HCT116 (cell line): Measurements from ENCODE around the gene SYNPO2L.

Source experiments
- CEBPB ChIP-seq: IDR thresholded peaks from 2 replicates; pipeline ENCODE4 v1.6.1; 2012; ENCODE audit warnings: low read depth
- CTCF ChIP-seq, 3 experiments: fragments of 200-600 bp in 1 of 3; sonication (generic) in 1 of 3; IDR thresholded peaks in 2 of 3; conservative IDR thresholded peaks in 1 of 3; 2 replicates each; pipeline ENCODE4 v1.5.1; 2012 to 2017; ENCODE audit warnings: low read depth in 2 of 3, low read length in 2 of 3, antibody characterized with exemption in 1 of 3, borderline replicate concordance in 1 of 3, control low read depth in 1 of 3, mild to moderate bottlenecking in 1 of 3, mixed read lengths in 1 of 3, mixed run types in 1 of 3, moderate library complexity in 1 of 3; ENCODE audit not compliant: insufficient read depth in 1 of 3
- EZH2 ChIP-seq: fragments of 200-600 bp; sonication (generic); IDR thresholded peaks from 2 replicates; pipeline ENCODE4 v1.6.1; 2017; ENCODE audit warnings: antibody characterized with exemption, mixed run types
- JUND ChIP-seq: IDR thresholded peaks from 2 replicates; pipeline ENCODE4 v1.6.1; 2012
- MAX ChIP-seq: IDR thresholded peaks from 2 replicates; pipeline ENCODE4 v1.6.1; 2012
- POLR2A ChIP-seq: IDR thresholded peaks from 2 replicates; pipeline ENCODE4 v1.7.0; 2011; ENCODE audit warnings: borderline replicate concordance; ENCODE audit not compliant: insufficient read depth, insufficient read length; ENCODE audit errors: extremely low read depth
- POLR2AphosphoS5 ChIP-seq: IDR thresholded peaks from 2 replicates; pipeline ENCODE4 v1.6.1; 2011; ENCODE audit warnings: mild to moderate bottlenecking, low read depth, low read length, moderate library complexity
- RAD21 ChIP-seq: IDR thresholded peaks from 2 replicates; pipeline ENCODE4 v1.6.1; 2012; ENCODE audit warnings: low read depth, mild to moderate bottlenecking
- REST ChIP-seq: IDR thresholded peaks from 2 replicates; pipeline ENCODE4 v1.6.1; 2012; ENCODE audit warnings: low read depth
- SP1 ChIP-seq: IDR thresholded peaks from 2 replicates; pipeline ENCODE4 v1.6.1; 2012; ENCODE audit warnings: low read depth

GRCh38 chr10:73623056-73623455 lies 32.8 kb downstream of the SYNPO2L start:
- TF ChIP-seq POLR2A (no peak), JUND (no peak), CTCF (IDR thresholded peaks at IDR 0.05 in 2 of 3, conservative IDR thresholded peaks at IDR 0.05 in 1 of 3; ENCODE audit: borderline replicate concordance in 1 of 3, insufficient read depth in 1 of 3, low read depth in 2 of 3, low read length in 2 of 3) (no peak), REST (no peak), CEBPB (no peak), POLR2AphosphoS5 (no peak), EZH2 (no peak), MAX (no peak), RAD21 (no peak), SP1 (no peak)
